ENCODE data around the gene SLC26A1. TPM values are rescaled to one million over a fixed set of nuclear protein-coding genes. Genes with fewer than 3 reads are reported as not detected.

The SLC26A1 gene
- polyA plus RNA-seq, 1 donor (not counting 4 experiments of a cell fraction or from before 2014, with no cell fraction given), result not detected

DNA sequence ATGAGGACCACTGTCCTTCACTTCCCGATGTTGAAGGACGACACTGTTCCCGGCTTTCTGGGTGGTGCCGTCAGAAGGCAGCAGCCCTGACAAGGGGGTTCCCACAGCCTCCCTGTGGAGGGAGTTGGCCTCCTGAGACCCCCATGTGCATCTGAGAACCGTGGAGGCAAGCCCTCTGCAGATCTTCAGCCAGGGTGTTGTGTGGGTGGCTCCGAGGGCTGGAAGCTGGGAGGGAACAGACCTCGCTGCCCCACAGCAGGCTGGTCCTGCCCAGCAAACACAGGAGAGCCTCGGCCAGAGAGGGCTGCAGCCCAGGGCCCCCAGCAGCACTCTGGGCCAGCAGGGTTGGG lies 36.0 kb downstream of the SLC26A1 start:
- Histone ChIP-seq H4K20me1 (ENCODE audit: control insufficient read depth, extremely low read depth, insufficient read depth, low read length) (peaks cover 6% of the 10 kb centered on the region), H3K9ac (ENCODE audit: control insufficient read depth, extremely low read depth, insufficient read depth, low read length) (no peak overlapping the region), H3K36me3 (ENCODE audit: control insufficient read depth in 2 of 2, extremely low read depth in 1 of 2, insufficient read depth in 2 of 2, low read length in 2 of 2) (peaks cover 0 to 6% of the 10 kb centered on the region in 2 experiments), H3K27me3 (ENCODE audit: control insufficient read depth, extremely low read depth, insufficient read depth, low read length) (no peaks in the 10 kb centered on the region), H3K4me3 (ENCODE audit: control insufficient read depth in 2 of 3, extremely low read depth in 1 of 3, insufficient read depth in 2 of 3, low read depth in 1 of 3, low read length in 3 of 3) (no peak overlapping the region), H2AFZ (ENCODE audit: control insufficient read depth, low read length) (no peak overlapping the region), H3K9me1 (ENCODE audit: control insufficient read depth, extremely low read depth, insufficient read depth, low read length) (peaks cover 3% of the 10 kb centered on the region), H3K4me2 (ENCODE audit: control insufficient read depth, extremely low read depth, insufficient read depth, low read depth, low read length) (no peak overlapping the region), H3K4me1 (ENCODE audit: control insufficient read depth, extremely low read depth, insufficient read depth, low read length) (peaks cover 7% of the 10 kb centered on the region), H3K9me3 (ENCODE audit: control insufficient read depth, low read depth, low read length) (no peaks in the 10 kb centered on the region), H3K27ac (ENCODE audit: control insufficient read depth, insufficient read depth, low read length) (no peak overlapping the region), H3K79me2 (ENCODE audit: control insufficient read depth, insufficient read depth, low read length) (no peaks in the 10 kb centered on the region)
- dilution Hi-C loops (cut with MboI; ENCODE audit: extremely low pct_ligation_motif_present, low sequenced_read_pairs), result no loop called here
- no peak for TF ChIP-seq EZH2 (IDR thresholded peaks at IDR 0.05; ENCODE audit: low read length)
- TF ChIP-seq, protein P1, sequence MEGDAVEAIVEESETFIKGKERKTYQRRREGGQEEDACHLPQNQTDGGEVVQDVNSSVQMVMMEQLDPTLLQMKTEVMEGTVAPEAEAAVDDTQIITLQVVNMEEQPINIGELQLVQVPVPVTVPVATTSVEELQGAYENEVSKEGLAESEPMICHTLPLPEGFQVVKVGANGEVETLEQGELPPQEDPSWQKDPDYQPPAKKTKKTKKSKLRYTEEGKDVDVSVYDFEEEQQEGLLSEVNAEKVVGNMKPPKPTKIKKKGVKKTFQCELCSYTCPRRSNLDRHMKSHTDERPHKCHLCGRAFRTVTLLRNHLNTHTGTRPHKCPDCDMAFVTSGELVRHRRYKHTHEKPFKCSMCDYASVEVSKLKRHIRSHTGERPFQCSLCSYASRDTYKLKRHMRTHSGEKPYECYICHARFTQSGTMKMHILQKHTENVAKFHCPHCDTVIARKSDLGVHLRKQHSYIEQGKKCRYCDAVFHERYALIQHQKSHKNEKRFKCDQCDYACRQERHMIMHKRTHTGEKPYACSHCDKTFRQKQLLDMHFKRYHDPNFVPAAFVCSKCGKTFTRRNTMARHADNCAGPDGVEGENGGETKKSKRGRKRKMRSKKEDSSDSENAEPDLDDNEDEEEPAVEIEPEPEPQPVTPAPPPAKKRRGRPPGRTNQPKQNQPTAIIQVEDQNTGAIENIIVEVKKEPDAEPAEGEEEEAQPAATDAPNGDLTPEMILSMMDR (optimal IDR thresholded peaks at IDR 0.05 in 1 of 3, IDR thresholded peaks at IDR 0.05 in 1 of 3, conservative IDR thresholded peaks at IDR 0.05 in 1 of 3; ENCODE audit: extremely low read depth in 1 of 3, insufficient read depth in 2 of 3, low read length in 3 of 3), result no peak
- FAIRE-seq (no peak), DNase-seq (ENCODE audit: low read depth, low spot score) (no peak)

- no peak for FAIRE-seq
- dilution Hi-C loops (cut with MboI; ENCODE audit: extremely low pct_ligation_motif_present, low sequenced_read_pairs), result no loop called here
Observed at GRCh38 chr4:956531-957230, 36.5 kb downstream of the SLC26A1 start.

More at GRCh38 chr4:956531-957230, 36.5 kb downstream of the SLC26A1 start:
- Histone ChIP-seq H3K4me1 (ENCODE audit: control insufficient read depth, extremely low read depth, insufficient read depth, low read length) (peaks cover 1% of the 10 kb centered on the region), H3K36me3 (ENCODE audit: control insufficient read depth in 2 of 2, extremely low read depth in 1 of 2, insufficient read depth in 2 of 2, low read length in 2 of 2) (peaks cover 0 to 6% of the 10 kb centered on the region in 2 experiments), H3K27ac (ENCODE audit: control insufficient read depth, insufficient read depth, low read length) (no peak overlapping the region), H3K9me3 (ENCODE audit: control insufficient read depth, low read depth, low read length) (no peaks in the 10 kb centered on the region), H3K4me2 (ENCODE audit: control insufficient read depth, extremely low read depth, insufficient read depth, low read depth, low read length) (no peak overlapping the region), H3K9ac (ENCODE audit: control insufficient read depth, extremely low read depth, insufficient read depth, low read length) (no peak overlapping the region), H3K9me1 (ENCODE audit: control insufficient read depth, extremely low read depth, insufficient read depth, low read length) (no peaks in the 10 kb centered on the region), H3K27me3 (ENCODE audit: control insufficient read depth, extremely low read depth, insufficient read depth, low read length) (no peaks in the 10 kb centered on the region), H4K20me1 (ENCODE audit: control insufficient read depth, extremely low read depth, insufficient read depth, low read length) (peaks cover 1% of the 10 kb centered on the region), H2AFZ (ENCODE audit: control insufficient read depth, low read length) (no peak overlapping the region), H3K4me3 (ENCODE audit: control insufficient read depth in 2 of 3, extremely low read depth in 1 of 3, insufficient read depth in 2 of 3, low read depth in 1 of 3, low read length in 3 of 3) (no peak overlapping the region), H3K79me2 (ENCODE audit: control insufficient read depth, insufficient read depth, low read length) (no peaks in the 10 kb centered on the region)
- DNase-seq (ENCODE audit: low read depth, low spot score), result no peak
- TF ChIP-seq, protein P1 (optimal IDR thresholded peaks at IDR 0.05 in 1 of 3, IDR thresholded peaks at IDR 0.05 in 1 of 3, conservative IDR thresholded peaks at IDR 0.05 in 1 of 3; ENCODE audit: extremely low read depth in 1 of 3, insufficient read depth in 2 of 3, low read length in 3 of 3), result no peak
- TF ChIP-seq EZH2 (IDR thresholded peaks at IDR 0.05; ENCODE audit: low read length), result no peak
